H7 (cell line): ENCODE results near the gene DNAJA3. TPM values are rescaled to one million over a fixed set of nuclear protein-coding genes. Genes with fewer than 3 reads are reported as not detected.

Experiments
- DNase-seq: peaks from one replicate; pipeline ENCODE4 v3.0.0; 2012
- H3K27me3 ChIP-seq: 2 replicates; pipeline ENCODE4 v1.6.0; 2011; ENCODE audit warnings: mild to moderate bottlenecking, low read length; ENCODE audit not compliant: control insufficient read depth, insufficient read depth
- H3K36me3 ChIP-seq: replicated peaks from 2 replicates; pipeline ENCODE4 v1.5.1; 2011; ENCODE audit warnings: low read length; ENCODE audit not compliant: control insufficient read depth, insufficient read depth
- H3K4me3 ChIP-seq: 2 replicates; pipeline ENCODE4 v1.5.1; 2011; ENCODE audit warnings: low read depth, mild to moderate bottlenecking, control low read depth, low read length, moderate library complexity; ENCODE audit not compliant: insufficient read depth
- total RNA-seq: library from RNA; depleted of rRNA; stranded (reverse); fragments of >200 nt; shearing (Covaris generic); gene quantifications from 2 replicates; pipeline ENCODE4 v1.2.3, GENCODE V29; 2014

The DNAJA3 gene
- total RNA-seq, 1 experiment from 2014 or later: 85.5 TPM

DNA sequence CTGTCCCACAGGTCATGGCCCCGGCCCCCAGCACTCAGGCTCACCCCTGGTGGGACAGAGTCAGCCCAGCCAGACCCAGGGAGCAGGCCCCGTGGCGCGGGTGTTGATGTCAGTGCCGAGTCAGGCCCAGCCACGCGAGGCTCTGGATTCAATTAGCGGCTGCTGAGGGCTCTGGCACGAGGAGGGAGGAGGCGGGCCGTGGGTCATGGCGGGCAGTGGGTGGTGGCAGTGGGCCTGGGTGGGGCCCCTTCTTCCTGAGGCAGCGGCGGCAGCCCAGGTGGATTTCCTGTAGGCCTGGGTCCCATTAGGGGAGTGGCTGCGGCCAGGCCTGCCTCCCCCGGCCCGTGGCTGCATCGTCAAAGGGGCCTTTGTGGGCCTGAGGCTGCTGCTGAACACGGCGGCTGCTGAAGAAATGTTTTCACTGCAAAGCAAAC, 41.1 kb upstream of the DNAJA3 start:
- Histone ChIP-seq H3K4me3 (no peak overlapping the region), H3K27me3 (no peaks in the 10 kb centered on the region), H3K36me3 (no peaks in the 10 kb centered on the region; the same call in none of the 2 replicates)
- DNase-seq: peak; percentile 74

DNA sequence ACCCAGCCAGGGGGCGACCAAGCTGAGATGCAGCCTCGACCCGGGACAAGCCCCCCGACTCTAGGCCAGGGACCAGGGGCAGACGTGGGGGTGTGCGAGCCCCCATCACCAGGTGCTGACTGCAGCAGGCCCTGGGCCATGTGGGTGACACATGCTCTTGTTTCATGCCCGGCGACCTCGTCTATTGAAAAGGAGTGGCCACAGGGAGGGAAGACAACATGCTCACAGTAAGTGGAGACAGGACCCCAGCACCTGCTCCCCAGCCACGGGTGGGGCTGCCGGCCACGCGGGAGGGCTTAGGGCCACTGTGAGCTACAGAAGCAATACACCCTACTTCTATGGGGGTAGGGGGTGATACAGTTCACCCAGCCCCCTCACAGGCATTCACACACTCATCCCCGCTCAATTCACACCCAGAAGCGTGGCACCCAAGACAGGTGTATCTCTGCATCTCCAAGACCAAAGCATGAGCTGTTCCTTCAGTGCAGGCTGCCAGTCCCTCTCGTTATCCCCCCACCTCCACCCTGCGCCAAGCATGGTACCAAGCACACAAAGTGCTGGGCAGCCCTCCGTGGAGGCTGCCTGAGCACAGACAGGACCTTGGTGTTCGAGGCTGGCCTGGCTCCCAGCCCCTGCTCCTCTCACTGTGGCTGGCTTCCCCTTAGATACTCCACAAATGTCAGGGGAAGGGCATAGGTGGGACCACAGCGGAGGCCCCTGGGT, 40.4 kb upstream of the DNAJA3 start:
- Histone ChIP-seq H3K36me3 (no peaks in the 10 kb centered on the region; the same call in none of the 2 replicates), H3K27me3 (no peaks in the 10 kb centered on the region), H3K4me3 (no peak overlapping the region)
- no peak for DNase-seq

GRCh38 chr16:4385789-4386450, 39.7 kb upstream of the DNAJA3 start:
- no peak for DNase-seq

GRCh38 chr16:4386451-4386805, 39.2 kb upstream of the DNAJA3 start:
- no peak overlapping the region for H3K4me3 ChIP-seq

More at GRCh38 chr16:4385789-4386450, 39.7 kb upstream of the DNAJA3 start:
- H3K36me3 ChIP-seq: no peaks in the 10 kb centered on the region; the same call in none of the 2 replicates
- H3K27me3 ChIP-seq: no peaks in the 10 kb centered on the region
- H3K4me3 ChIP-seq: no peak overlapping the region

GRCh38 chr16:4386951-4387565, 38.6 kb upstream of the DNAJA3 start:
- Histone ChIP-seq H3K27me3 (no peaks in the 10 kb centered on the region), H3K36me3 (no peaks in the 10 kb centered on the region; the same call in none of the 2 replicates), H3K4me3 (no peak overlapping the region)
- DNase-seq: no peak

More at GRCh38 chr16:4386451-4386805, 39.2 kb upstream of the DNAJA3 start:
- H3K36me3 ChIP-seq: no peaks in the 10 kb centered on the region; the same call in none of the 2 replicates
- DNase-seq: no peak
- H3K27me3 ChIP-seq: no peaks in the 10 kb centered on the region

DNA sequence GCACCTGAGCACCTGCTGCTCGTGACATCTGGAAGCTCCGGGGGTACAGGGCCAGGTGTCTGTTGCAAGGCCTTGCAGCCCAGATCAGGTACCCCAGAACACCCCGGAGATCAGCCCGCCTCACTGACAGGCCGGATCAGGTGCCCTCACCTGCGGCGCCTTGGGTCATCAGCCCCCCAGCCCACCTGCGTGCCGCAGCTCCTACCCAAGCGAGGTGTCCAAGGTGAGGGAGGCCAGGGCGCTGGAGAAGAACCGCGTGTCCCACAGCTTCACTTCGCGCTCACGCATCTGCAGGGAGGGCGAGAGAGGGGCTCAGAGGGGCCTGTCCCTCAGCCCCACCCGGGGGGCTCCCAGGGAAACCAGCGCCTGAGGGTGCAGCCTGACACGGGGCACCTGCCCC, 37.9 kb upstream of the DNAJA3 start:
- Histone ChIP-seq H3K27me3 (no peaks in the 10 kb centered on the region), H3K36me3 (no peaks in the 10 kb centered on the region; the same call in none of the 2 replicates), H3K4me3 (no peak overlapping the region)
- no peak for DNase-seq

GRCh38 chr16:4388271-4389021, 37.2 kb upstream of the DNAJA3 start:
- no peaks in the 10 kb centered on the region for H3K27me3 ChIP-seq
- H3K4me3 ChIP-seq: no peak overlapping the region
- H3K36me3 ChIP-seq: no peaks in the 10 kb centered on the region; the same call in none of the 2 replicates
- peak; percentile 73 for DNase-seq

DNA sequence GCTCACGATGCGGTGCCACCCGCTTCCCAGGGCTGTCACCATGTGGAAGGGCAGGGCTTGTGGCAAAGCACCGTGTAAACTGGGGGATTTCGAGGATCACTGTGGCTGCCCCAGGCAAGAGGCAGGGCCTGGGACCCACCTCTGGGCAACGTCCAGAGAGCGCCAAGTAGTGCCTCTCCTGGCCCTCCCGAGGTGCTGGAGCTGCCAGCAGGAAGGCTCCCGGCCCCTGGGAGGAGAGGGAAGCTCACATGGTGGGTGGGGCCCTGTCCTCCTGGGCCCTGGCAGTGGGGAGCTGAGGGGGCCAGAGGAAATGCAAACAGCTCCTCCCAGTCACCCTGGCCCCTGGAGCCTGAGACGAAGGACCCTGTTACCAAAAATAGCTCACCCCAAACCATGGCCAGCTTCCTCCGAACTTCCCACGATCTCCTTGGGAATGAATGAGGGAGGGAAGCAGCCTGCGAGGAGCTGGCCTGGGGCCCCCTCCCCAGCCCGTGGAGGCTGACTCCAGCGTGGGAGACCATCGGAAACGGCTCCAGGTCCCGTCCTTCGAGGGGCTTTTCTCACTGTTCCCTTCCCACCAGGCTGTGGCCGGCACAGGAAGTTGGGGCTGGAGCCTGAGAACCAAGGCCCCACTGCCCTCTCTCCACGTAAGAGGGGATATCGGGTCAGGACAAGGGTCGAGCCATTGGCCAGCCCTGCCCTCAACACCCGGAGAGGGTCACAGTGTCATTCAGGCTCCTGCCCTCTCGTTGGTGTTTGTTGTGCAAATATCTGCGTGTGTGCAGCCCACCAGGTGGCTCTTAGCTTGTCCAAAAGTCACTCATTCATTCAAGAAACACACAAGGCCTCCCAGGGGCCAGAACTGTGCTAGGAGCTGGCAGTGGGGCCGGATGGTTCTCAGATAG, 36.4 kb upstream of the DNAJA3 start:
- Histone ChIP-seq H3K4me3 (no peak overlapping the region), H3K27me3 (no peaks in the 10 kb centered on the region), H3K36me3 (no peaks in the 10 kb centered on the region; the same call in 1 of the 2 replicates)
- peak; percentile 74 for DNase-seq

- H3K27me3 ChIP-seq: no peaks in the 10 kb centered on the region
- no peak overlapping the region for H3K4me3 ChIP-seq
- peak; percentile 90 for DNase-seq
- peaks cover 1% of the 10 kb centered on the region; the same call in 1 of the 2 replicates for H3K36me3 ChIP-seq
These were observed 35.1 kb upstream of the DNAJA3 start for GRCh38 chr16:4390266-4391260.

DNA sequence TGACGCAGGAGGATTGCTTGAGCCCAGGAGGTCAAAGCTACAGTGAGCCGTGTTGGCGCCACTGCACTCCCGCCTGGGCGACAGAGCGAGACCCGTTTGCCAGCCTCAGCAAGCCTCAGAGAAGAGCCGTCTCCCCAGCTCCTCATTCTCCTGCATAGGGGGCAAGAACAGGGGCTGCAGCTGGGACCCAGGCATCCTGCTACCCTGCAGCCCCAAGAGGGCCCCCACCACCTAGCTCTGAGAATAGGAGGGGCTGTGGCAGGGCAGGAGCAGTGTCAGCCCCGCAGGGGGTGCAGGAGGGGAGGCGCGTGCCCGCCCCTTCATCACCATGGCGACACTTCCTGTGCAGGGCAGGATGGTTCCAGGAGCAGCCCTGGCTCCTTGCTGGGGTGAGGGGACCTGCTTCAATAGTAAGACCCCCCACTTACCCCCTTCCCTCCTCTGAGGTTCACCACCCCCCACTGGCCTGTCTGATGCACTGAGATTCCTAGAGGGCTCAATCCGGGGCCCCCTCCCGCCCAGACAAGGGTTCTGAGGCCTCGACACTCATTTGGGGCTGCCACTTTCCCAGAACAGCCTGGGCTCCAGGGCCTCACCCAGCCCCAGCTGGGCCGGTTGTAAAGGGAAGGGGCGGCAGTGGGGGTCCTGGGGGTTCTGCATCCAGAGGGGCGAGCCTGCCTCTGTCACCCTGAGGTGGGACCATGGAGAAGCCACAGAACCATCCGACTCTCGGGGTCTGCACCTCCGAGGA, 33.9 kb upstream of the DNAJA3 start:
- Histone ChIP-seq H3K36me3 (peaks cover 1% of the 10 kb centered on the region; the same call in 1 of the 2 replicates), H3K4me3 (no peak overlapping the region), H3K27me3 (no peaks in the 10 kb centered on the region)
- peak; percentile 97 for DNase-seq

DNA sequence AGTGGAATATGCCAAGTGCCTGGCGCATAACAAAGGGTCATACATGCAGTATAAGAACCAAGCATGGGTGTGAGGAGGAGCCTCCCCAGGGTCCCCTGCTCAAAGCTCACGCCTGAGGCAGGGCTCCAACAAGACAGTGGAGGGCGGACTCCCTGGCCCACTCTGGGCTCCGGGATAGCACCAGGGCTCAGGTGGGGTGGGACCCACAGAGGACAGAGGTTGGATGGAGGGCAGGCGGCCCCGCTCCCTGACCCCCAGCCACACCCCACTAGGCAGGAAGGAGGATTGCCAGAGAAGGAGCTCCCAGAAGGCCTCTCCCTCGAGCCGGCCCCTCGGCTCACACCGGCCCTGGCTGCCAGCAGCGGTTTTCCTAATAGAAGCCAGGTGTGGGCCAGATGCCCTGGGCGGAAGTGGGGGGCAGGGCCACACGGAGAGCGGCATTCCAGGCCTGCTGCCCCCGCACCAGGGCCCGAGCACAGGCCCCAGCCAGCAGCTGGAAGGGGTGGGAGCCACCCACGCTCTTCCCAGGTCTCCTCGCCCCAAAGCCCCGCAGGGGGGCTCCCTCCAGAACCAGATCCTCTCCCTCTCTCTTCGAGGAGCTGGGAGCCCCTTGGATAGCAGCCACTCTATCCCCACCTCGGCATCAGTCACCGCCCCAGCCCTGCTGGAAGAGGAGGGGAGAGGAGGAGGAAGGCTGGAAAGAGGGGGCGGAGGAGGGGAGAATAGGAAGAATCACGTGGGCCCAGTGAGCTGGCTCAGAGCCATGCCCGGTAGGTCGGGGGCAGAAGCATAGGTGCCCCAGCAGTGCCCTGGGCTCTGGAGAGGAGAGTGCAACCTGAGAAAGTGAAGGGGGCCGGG, 33.1 kb upstream of the DNAJA3 start:
- Histone ChIP-seq H3K27me3 (no peaks in the 10 kb centered on the region), H3K36me3 (peaks cover 1% of the 10 kb centered on the region; the same call in 1 of the 2 replicates), H3K4me3 (no peak overlapping the region)
- peak; percentile 96 for DNase-seq
